NB4 (cell line): ENCODE results near the gene CALML5.

Experiments used
- CTCF ChIP-seq: IDR thresholded peaks from one replicate; pipeline ENCODE4 v1.5.1; 2012; ENCODE audit warnings: low read depth, low read length
- POLR2A ChIP-seq: IDR thresholded peaks from 2 replicates; pipeline ENCODE4 v1.6.1; 2011; ENCODE audit warnings: mild to moderate bottlenecking; ENCODE audit not compliant: insufficient read length; ENCODE audit errors: extremely low read depth

GRCh38 chr10:5547931-5548660, 48.7 kb upstream of the CALML5 start:
- no peak for TF ChIP-seq CTCF
- no peak for TF ChIP-seq POLR2A
